Liver (tissue), 9 donors: ENCODE measurements around the gene LPP. TPM values are rescaled to one million over a fixed set of nuclear protein-coding genes. Genes with fewer than 3 reads are reported as not detected.
A peak's percentile ranks its signal among the peaks of the same experiment; 100 is the strongest.

Source experiments
- DNase-seq: peaks from one replicate; pipeline ENCODE4 v3.0.0-alpha.2; 2017; ENCODE audit warnings: low spot score
- H3K27ac ChIP-seq, 2 donors: one replicate each; pipeline ENCODE4 v1.7.0; 2013; ENCODE audit warnings: inconsistent platforms in 2 of 2, low read length in 2 of 2, control low read depth in 1 of 2, low read depth in 1 of 2, mild to moderate bottlenecking in 1 of 2
- H3K27me3 ChIP-seq, 4 donors: one replicate each; pipeline versions ENCODE4 v1.6.1 to v1.7.0; 2013; ENCODE audit warnings: low read length in 3 of 4, inconsistent platforms in 1 of 4, mild to moderate bottlenecking in 1 of 4, moderate library complexity in 1 of 4; ENCODE audit not compliant: control insufficient read depth in 4 of 4, insufficient read depth in 4 of 4
- H3K36me3 ChIP-seq, 4 donors: one replicate each; pipeline versions ENCODE4 v1.6.1 to v1.7.0; 2013; ENCODE audit warnings: low read length in 3 of 4, mild to moderate bottlenecking in 3 of 4, low read depth in 1 of 4, moderate library complexity in 1 of 4; ENCODE audit not compliant: control insufficient read depth in 4 of 4, insufficient read depth in 3 of 4
- H3K4me1 ChIP-seq, 4 donors: one replicate each; pipeline versions ENCODE4 v1.6.1 to v1.7.0; 2013; ENCODE audit warnings: low read length in 3 of 4, mild to moderate bottlenecking in 3 of 4, moderate library complexity in 1 of 4; ENCODE audit not compliant: control insufficient read depth in 4 of 4, insufficient read depth in 4 of 4
- H3K4me3 ChIP-seq, 3 donors: one replicate each; pipeline versions ENCODE4 v1.6.1 to v1.7.0; 2013; ENCODE audit warnings: low read length in 3 of 3, control low read depth in 1 of 3, low read depth in 1 of 3, mild to moderate bottlenecking in 1 of 3
- H3K9ac ChIP-seq, 2 donors: one replicate each; pipeline ENCODE4 v1.7.0; 2013; ENCODE audit warnings: low read length in 2 of 2, mild to moderate bottlenecking in 2 of 2, moderate library complexity in 2 of 2, control low read depth in 1 of 2, low read depth in 1 of 2
- H3K9me3 ChIP-seq, 4 donors: one replicate each; pipeline versions ENCODE4 v1.6.1 to v1.7.0; 2013; ENCODE audit warnings: low read length in 3 of 4; ENCODE audit not compliant: control insufficient read depth in 4 of 4
- CTCF ChIP-seq: fragments of 150-350 bp; IDR thresholded peaks from 2 replicates; pipeline ENCODE4 v1.5.1; 2017; ENCODE audit warnings: improper control_type of control experiment, low read depth, low read length; ENCODE audit not compliant: missing input control
- EGR1 ChIP-seq, 2 donors: IDR thresholded peaks; 2 replicates each; pipeline ENCODE4 v1.6.1; 2016 to 2018; ENCODE audit warnings: antibody characterized with exemption in 2 of 2, low read depth in 2 of 2
- FOXA1 ChIP-seq: IDR thresholded peaks from 2 replicates; pipeline ENCODE4 v1.6.1; 2016; ENCODE audit warnings: antibody characterized with exemption
- FOXA2 ChIP-seq: IDR thresholded peaks from 2 replicates; pipeline ENCODE4 v1.6.1; 2016; ENCODE audit warnings: antibody characterized with exemption
- GABPA ChIP-seq, 2 donors: IDR thresholded peaks in 1 of 2; conservative IDR thresholded peaks in 1 of 2; 2 replicates each; pipeline ENCODE4 v1.6.1; 2016; ENCODE audit warnings: antibody characterized with exemption in 2 of 2, mild to moderate bottlenecking in 1 of 2, moderate library complexity in 1 of 2
- HNF4A ChIP-seq, 2 donors: conservative IDR thresholded peaks; 2 replicates each; pipeline ENCODE4 v1.6.1; 2016; ENCODE audit warnings: antibody characterized with exemption in 2 of 2, mild to moderate bottlenecking in 2 of 2
- HNF4G ChIP-seq: IDR thresholded peaks from 2 replicates; pipeline ENCODE4 v1.6.1; 2016; ENCODE audit warnings: antibody characterized with exemption
- JUND ChIP-seq, 2 donors: IDR thresholded peaks; 2 replicates each; pipeline ENCODE4 v1.6.1; 2016; ENCODE audit warnings: antibody characterized with exemption in 2 of 2
- NR2F2 ChIP-seq: IDR thresholded peaks from 2 replicates; pipeline ENCODE4 v1.6.1; 2016; ENCODE audit warnings: antibody characterized with exemption
- RAD21 ChIP-seq, 2 donors: IDR thresholded peaks; 2 replicates each; pipeline ENCODE4 v1.6.1; 2016; ENCODE audit warnings: antibody characterized with exemption in 2 of 2, mild to moderate bottlenecking in 2 of 2
- RXRA ChIP-seq, 2 donors: IDR thresholded peaks; 2 replicates each; pipeline ENCODE4 v1.6.1; 2017 to 2018; ENCODE audit warnings: antibody characterized with exemption in 2 of 2, mild to moderate bottlenecking in 1 of 2
- SP1 ChIP-seq: IDR thresholded peaks from 2 replicates; pipeline ENCODE4 v1.6.1; 2018; ENCODE audit warnings: antibody characterized with exemption, mild to moderate bottlenecking
- TAF1 ChIP-seq: conservative IDR thresholded peaks from 2 replicates; pipeline ENCODE4 v1.6.1; 2016; ENCODE audit warnings: antibody characterized with exemption, mild to moderate bottlenecking
- YY1 ChIP-seq: IDR thresholded peaks from 2 replicates; pipeline ENCODE4 v1.6.1; 2016; ENCODE audit warnings: antibody characterized with exemption, mild to moderate bottlenecking
- ZBTB33 ChIP-seq: IDR thresholded peaks from 2 replicates; pipeline ENCODE4 v1.6.1; 2016; ENCODE audit warnings: antibody characterized with exemption
- WGBS: extraction: QIAGEN DNeasy Blood & Tissue Kit; methylation state at CpG from one replicate; pipeline ENCODE4 v1.1.7; 2013; 5-methylcytosine and 5-hydroxymethylcytosine counted together
- polyA plus RNA-seq, 2 donors: library from polyadenylated mRNA; stranded (reverse) in 1 of 2; unstranded in 1 of 2; fragments of 200-250 nt in 1 of 2; fragments of >200 nt in 1 of 2; fragmentation: Nextera tagmentation in 1 of 2; extraction: Ambion mirVana in 1 of 2; gene quantifications; one replicate each; pipeline versions ENCODE4 v1.2.1 to v1.2.3, GENCODE V29; 2013 to 2015
- total RNA-seq, 2 donors: library from RNA; depleted of rRNA; stranded (reverse); fragments of >200 nt; gene quantifications; one replicate each; pipeline ENCODE4 v1.2.3, GENCODE V29; 2014
- TF ChIP-seq, protein P1 (sequence below): IDR thresholded peaks from 2 replicates; pipeline ENCODE4 v1.6.1; 2016; ENCODE audit warnings: antibody characterized with exemption
- donor health status: healthy.
- donor health status: healthy.
- donor health status: healthy.
- donor health status: healthy.
- donor health status: healthy.

Gene LPP
- total and polyA plus RNA-seq, 4 donors: 3.3 to 53.7 (median 28.2) TPM

GRCh38 chr3:188918093-188918492 is 764.1 kb downstream of the LPP start:
- peaks cover 10 to 30% (median 25%) of the 10 kb centered on the region in 4 donors for H3K4me1 ChIP-seq
- WGBS: 24% methylated on average over 2 of the region's 2 CpGs
- no peaks in the 10 kb centered on the region for H3K36me3 ChIP-seq
- H3K4me3 ChIP-seq: no peak overlapping the region
- no peaks in the 10 kb centered on the region for H3K27me3 ChIP-seq
- TF ChIP-seq FOXA2 (no peak), SP1 (no peak), CTCF (no peak), HNF4A (conservative IDR thresholded peaks at IDR 0.05) (peak; percentile 39 to 42), RAD21 (IDR thresholded peaks at IDR 0.05) (peak in 1 of 2 donors; percentile 6), ZBTB33 (peak; percentile 44), YY1 (peak; percentile 36)
- TF ChIP-seq, protein P1, sequence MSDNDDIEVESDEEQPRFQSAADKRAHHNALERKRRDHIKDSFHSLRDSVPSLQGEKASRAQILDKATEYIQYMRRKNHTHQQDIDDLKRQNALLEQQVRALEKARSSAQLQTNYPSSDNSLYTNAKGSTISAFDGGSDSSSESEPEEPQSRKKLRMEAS: peak; percentile 37
- no peaks in the 10 kb centered on the region for H3K9me3 ChIP-seq
- H3K27ac ChIP-seq: peak overlapping the region in 1 of 2 donors; percentile 29
- DNase-seq: no peak
- no peak overlapping the region for H3K9ac ChIP-seq

- no peak for DNase-seq
These were observed 769.7 kb downstream of the LPP start for GRCh38 chr3:188923671-188924070.

GRCh38 chr3:188925376-188925775 is 771.4 kb downstream of the LPP start:
- H3K9ac ChIP-seq: no peak overlapping the region
- 98% methylated on average over 12 of the region's 12 CpGs for WGBS
- no peak for TF ChIP-seq JUND (IDR thresholded peaks at IDR 0.05)
- no peak for TF ChIP-seq YY1
- TF ChIP-seq FOXA2: no peak
- TF ChIP-seq TAF1: no peak
- TF ChIP-seq RXRA (IDR thresholded peaks at IDR 0.05): no peak
- TF ChIP-seq GABPA (IDR thresholded peaks at IDR 0.05 in 1 of 2, conservative IDR thresholded peaks at IDR 0.05 in 1 of 2): no peak
- no peak for TF ChIP-seq HNF4G
- no peak for TF ChIP-seq RAD21 (IDR thresholded peaks at IDR 0.05)
- no peak for TF ChIP-seq FOXA1
- TF ChIP-seq, protein P1: no peak
- no peak for TF ChIP-seq HNF4A (conservative IDR thresholded peaks at IDR 0.05)
- no peak for TF ChIP-seq EGR1 (IDR thresholded peaks at IDR 0.05; ENCODE audit: low read depth in 2 of 2)
- H3K36me3 ChIP-seq: no peaks in the 10 kb centered on the region
- no peaks in the 10 kb centered on the region for H3K9me3 ChIP-seq
- no peak for DNase-seq
- H3K4me3 ChIP-seq: no peak overlapping the region
- no peak overlapping the region for H3K27ac ChIP-seq
- H3K27me3 ChIP-seq: no peaks in the 10 kb centered on the region
- peaks cover 0 to 7% (median 4%) of the 10 kb centered on the region in 4 donors for H3K4me1 ChIP-seq

More at GRCh38 chr3:188923671-188924070, 769.7 kb downstream of the LPP start:
- H3K4me3 ChIP-seq: no peak overlapping the region
- no peak overlapping the region for H3K9ac ChIP-seq
- TF ChIP-seq SP1 (no peak), NR2F2 (no peak), YY1 (no peak), JUND (IDR thresholded peaks at IDR 0.05) (no peak), FOXA1 (no peak), TAF1 (no peak)
- TF ChIP-seq, protein P1: no peak
- 95% methylated on average over 2 of the region's 2 CpGs for WGBS
- no peaks in the 10 kb centered on the region for H3K27me3 ChIP-seq
- H3K9me3 ChIP-seq: no peaks in the 10 kb centered on the region
- H3K27ac ChIP-seq: no peak overlapping the region
- H3K36me3 ChIP-seq: no peaks in the 10 kb centered on the region
- H3K4me1 ChIP-seq: peaks cover 0 to 5% (median 0%) of the 10 kb centered on the region in 4 donors
